ENCODE results near the gene PANK4. TPM values are rescaled to one million over a fixed set of nuclear protein-coding genes. Genes with fewer than 3 reads are reported as not detected.
A peak's percentile ranks its signal among the peaks of the same experiment; 100 is the strongest.

PANK4 gene
- total RNA-seq, 1 experiment from 2014 or later = 32.2 TPM

GRCh38 chr1:2520806-2521205 is 5.6 kb downstream of the PANK4 start:
- Histone ChIP-seq H2BK120ac (ENCODE audit: low read depth, low read length, poor library complexity, severe bottlenecking) (no peak overlapping the region), H3K4me2 (ENCODE audit: insufficient read depth, insufficient read length, low read length) (no peak overlapping the region), H4K5ac (ENCODE audit: insufficient read length, low read depth, low read length) (no peak overlapping the region), H3K4me1 (ENCODE audit: insufficient read depth, low read length) (peaks cover 2% of the 10 kb centered on the region; the same call in 1 of the 2 replicates), H4K91ac (ENCODE audit: insufficient read length, low read depth, low read length) (no peak overlapping the region), H2BK12ac (ENCODE audit: insufficient read length, low read depth, low read length) (no peak overlapping the region), H3K9ac (ENCODE audit: extremely low read depth, insufficient read length, low read length) (no peak overlapping the region), H3K4ac (ENCODE audit: low read depth, low read length) (no peak overlapping the region), H3K18ac (ENCODE audit: insufficient read length, low read depth, low read length) (no peak overlapping the region), H2BK5ac (ENCODE audit: insufficient read length, low read length) (no peak overlapping the region), H3K56ac (ENCODE audit: insufficient read length, low read depth, low read length) (no peak overlapping the region), H3K14ac (ENCODE audit: insufficient read depth, low read length) (no peak overlapping the region), H2BK20ac (ENCODE audit: low read depth, low read length, poor library complexity, severe bottlenecking) (no peak overlapping the region), H3K23me2 (ENCODE audit: insufficient read length, low read depth, low read length, poor library complexity, severe bottlenecking) (peaks cover 6% of the 10 kb centered on the region), H4K20me1 (ENCODE audit: control insufficient read depth, insufficient read depth, insufficient read length) (peaks cover 1% of the 10 kb centered on the region), H2AK5ac (ENCODE audit: insufficient read length, low read length) (no peak overlapping the region), H3K9me3 (ENCODE audit: control insufficient read depth, low read depth, low read length) (no peaks in the 10 kb centered on the region), H3K79me1 (ENCODE audit: insufficient read depth, low read depth, low read length, poor library complexity, severe bottlenecking) (peaks cover 16% of the 10 kb centered on the region), H3K27ac (ENCODE audit: insufficient read length, low read depth, low read length) (no peak overlapping the region), H2BK15ac (ENCODE audit: low read depth, low read length) (no peak overlapping the region), H3T11ph (ENCODE audit: low read length) (no peak overlapping the region), H4K8ac (replicated peaks; ENCODE audit: insufficient read length, low read depth, low read length) (no peak overlapping the region), H2AFZ (ENCODE audit: low read length) (no peak overlapping the region), H3K79me2 (ENCODE audit: insufficient read depth, low read length) (peaks cover 25% of the 10 kb centered on the region; the same call in 1 of the 2 replicates), H3K23ac (ENCODE audit: insufficient read length, low read depth, low read length) (no peak overlapping the region), H3K27me3 (ENCODE audit: insufficient read depth, low read length) (no peaks in the 10 kb centered on the region)
- Mint-ChIP-seq H3K4me3 (no peak overlapping the region; a peak in 1 of 5 replicates), H3K27me3 (ENCODE audit: low read depth) (no peaks in the 10 kb centered on the region), H3K9me3 (no peaks in the 10 kb centered on the region; a peak in 1 of 5 replicates), H3K27ac (peak overlapping the region in 1 of 3 experiments; percentile 48; a peak in 2 of 7 replicates), H3K4me1 (peaks cover 16 to 20% of the 10 kb centered on the region in 2 experiments), H3K36me3 (ENCODE audit: insufficient read depth in 1 of 3, low read depth in 3 of 3) (peaks cover 30 to 52% (median 39%) of the 10 kb centered on the region in 3 experiments)
- no peak for TF ChIP-seq CTCF (conservative IDR thresholded peaks at IDR 0.05)
- no peak for DNase-seq
- WGBS (ENCODE audit: extremely low coverage, insufficient read length, low lambda C conversion rate) = no CpG with 5 or more reads among the region's 21 CpGs
